GM12891 (cell line): ENCODE results near the gene ITGAD.
A peak's percentile ranks its signal among the peaks of the same experiment; 100 is the strongest.

Experiments used
- DNase-seq: peaks from one replicate; pipeline ENCODE4 v3.0.0; 2011; ENCODE audit warnings: low spot score; ENCODE audit not compliant: insufficient read length
- FAIRE-seq: peaks from 2 replicates; lab custom pipeline; 2011; peaks lifted over from hg19 to GRCh38; lab: Jason Lieb, UNC
- PAX5 ChIP-seq: IDR thresholded peaks from 2 replicates; pipeline ENCODE4 v1.6.1; 2011; ENCODE audit warnings: low read length, moderate library complexity, mild to moderate bottlenecking; ENCODE audit not compliant: insufficient read depth, severe bottlenecking
- POLR2A ChIP-seq: IDR thresholded peaks from 2 replicates; pipeline ENCODE4 v1.6.1; 2011; ENCODE audit warnings: low read depth, low read length, control low read depth
- POLR2AphosphoS5 ChIP-seq: IDR thresholded peaks from 2 replicates; pipeline ENCODE4 v1.6.1; 2011; ENCODE audit warnings: low read depth, low read length, control low read depth
- POU2F2 ChIP-seq: IDR thresholded peaks from 2 replicates; pipeline ENCODE4 v1.6.1; 2011; ENCODE audit warnings: low read depth, mild to moderate bottlenecking, control low read depth, low read length, moderate library complexity
- SPI1 ChIP-seq: IDR thresholded peaks from 2 replicates; pipeline ENCODE4 v1.6.1; 2011; ENCODE audit warnings: low read depth, low read length, control low read depth
- TAF1 ChIP-seq: IDR thresholded peaks from 2 replicates; pipeline ENCODE4 v1.6.1; 2011; ENCODE audit warnings: low read depth, low read length, control low read depth

The ITGAD gene

DNA sequence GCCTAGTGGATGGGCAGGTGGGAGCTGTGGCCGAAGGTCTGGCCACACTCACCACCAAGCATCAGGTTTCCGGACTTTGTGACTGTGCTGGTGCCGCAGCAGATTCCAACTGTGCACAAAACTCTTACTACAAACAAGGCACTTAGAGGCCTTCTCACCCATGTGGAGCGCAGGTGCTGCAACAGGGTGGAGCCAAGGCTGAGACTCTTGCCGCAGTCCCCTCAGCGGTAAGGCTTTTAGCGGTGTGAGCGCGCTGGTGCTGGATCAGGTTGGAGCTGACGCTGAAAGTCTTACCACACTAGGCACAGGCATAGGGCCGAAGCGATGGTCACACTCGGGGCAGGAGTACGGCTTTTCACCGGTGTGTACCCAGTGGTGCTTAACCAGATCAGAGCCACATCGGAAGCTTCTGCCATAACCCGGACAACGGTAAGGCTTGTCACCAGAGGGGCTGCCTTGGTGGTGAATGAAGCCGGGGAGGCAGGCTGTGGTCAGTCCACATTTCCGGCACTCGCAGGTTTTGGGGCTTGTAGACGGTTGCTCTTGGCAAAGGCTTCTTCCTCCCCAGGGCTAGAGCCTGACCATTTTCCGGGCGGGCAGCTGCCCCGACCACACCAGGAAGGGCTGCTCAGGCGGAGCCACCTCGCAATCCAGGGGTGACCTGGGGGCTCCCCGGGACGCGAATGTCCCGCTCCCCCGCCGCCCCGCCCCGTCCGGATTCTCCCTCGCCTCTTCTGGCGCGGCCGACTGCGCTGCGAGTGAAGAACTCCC lies 65.1 kb downstream of the ITGAD start:
- TF ChIP-seq TAF1, result peak; percentile 69
- TF ChIP-seq POU2F2, result peak; percentile 71
- no peak; the same call in 1 of the 2 replicates for TF ChIP-seq POLR2AphosphoS5
- TF ChIP-seq SPI1, result no peak
- TF ChIP-seq POLR2A, result peak; percentile 42; the same call in 1 of the 2 replicates
- TF ChIP-seq PAX5, result no peak
- DNase-seq, result peak; percentile 59
- peak; percentile 51 for FAIRE-seq

DNA sequence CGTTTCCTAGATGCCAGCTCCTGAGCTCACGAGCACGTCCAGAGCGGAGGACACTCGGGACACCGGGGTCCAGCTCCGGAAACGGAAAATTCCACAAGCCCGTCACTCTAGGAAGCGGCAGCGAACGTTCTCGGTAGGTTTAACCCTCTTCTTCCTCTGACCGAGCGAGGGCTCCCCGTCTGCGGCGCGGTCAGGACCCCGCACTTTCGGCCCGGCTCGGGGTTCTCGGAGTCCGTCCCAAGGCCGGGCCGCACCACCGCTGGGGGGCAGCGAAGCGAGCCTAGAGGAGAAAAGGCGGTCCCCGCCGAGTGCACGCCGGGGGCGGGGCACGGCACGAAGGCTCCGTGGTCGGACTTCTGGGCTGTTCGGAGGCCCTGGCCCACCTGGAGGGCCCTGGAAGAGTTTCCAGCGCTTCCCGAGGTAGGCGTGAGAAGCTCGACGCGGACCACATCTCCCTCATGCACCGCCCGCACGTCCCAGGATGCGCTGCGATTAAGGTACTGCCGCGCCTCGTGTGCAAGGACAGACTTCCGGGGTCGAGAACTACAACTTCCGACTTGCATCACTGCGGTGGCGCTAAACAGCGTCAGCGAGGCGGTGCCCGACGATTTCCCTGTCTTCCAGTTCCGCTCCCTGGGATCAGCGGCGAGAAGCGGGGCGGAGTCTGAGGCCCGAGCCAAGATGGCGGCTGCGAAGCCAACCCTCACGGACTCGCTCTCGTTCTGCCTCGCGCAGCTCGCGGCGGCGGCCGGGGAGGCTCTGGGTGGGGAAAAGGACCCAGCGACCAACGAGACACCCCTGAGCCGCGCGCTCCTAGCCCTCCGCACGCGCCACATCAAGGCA lies 65.9 kb downstream of the ITGAD start, which contains the start of gene ARMC5:
TSS of gene ARMC5 (plus strand) at position 658 of the 843 bp plus-strand sequence. CDS start at position 682, 24 bp downstream.
- peak; percentile 79 for DNase-seq
- TF ChIP-seq PAX5 (peak; percentile 49), TAF1 (peak; percentile 91), SPI1 (peak; percentile 83), POLR2A (peak; percentile 88), POLR2AphosphoS5 (peak; percentile 91), POU2F2 (peak; percentile 73; the same call in 1 of the 2 replicates)
- no peak for FAIRE-seq

DNA sequence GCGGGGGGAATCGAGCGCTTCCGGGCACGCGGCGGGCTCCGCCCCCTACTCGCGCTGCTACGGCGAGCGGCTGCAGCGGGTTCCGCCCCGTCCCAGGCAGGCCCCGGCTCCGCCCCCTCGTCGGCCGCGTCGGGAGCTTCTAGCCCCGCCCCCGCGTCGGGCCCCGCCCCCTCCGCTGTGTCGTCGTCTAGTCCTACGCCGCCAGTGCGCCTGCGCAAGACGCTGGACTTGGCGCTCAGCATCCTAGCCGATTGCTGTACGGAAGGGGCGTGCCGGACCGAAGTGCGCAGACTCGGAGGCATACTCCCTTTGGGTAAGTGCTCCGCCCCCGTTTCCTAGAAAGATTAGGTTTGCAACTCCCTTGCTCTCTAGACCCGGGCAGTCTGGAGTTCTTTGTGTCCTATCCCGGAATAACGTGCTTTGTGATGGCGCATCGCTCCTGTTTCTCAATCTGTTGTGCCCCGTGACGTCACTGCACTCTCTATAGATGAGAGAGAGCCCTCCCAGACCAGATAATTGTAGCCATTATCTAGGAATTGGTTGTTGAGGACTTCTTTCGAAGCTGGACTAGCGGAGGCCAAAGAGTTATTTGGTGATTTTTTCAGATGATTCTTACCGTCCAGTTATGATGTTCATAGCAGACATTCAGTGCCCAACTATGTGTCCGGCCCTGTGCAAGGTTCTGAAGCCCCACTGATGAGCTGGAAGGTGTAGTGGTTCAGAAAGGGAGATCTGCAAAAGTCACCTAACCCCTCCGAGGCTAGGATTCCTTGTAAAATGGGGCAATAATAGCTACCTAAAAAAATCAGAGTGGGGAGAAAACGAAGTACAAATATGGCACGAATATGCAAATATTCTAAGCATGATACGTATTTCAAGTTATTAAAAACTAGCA lies 66.8 kb downstream of the ITGAD start:
- DNase-seq (peak; percentile 88), FAIRE-seq (peak; percentile 97)
- TF ChIP-seq SPI1, result no peak
- TF ChIP-seq TAF1, result no peak
- no peak for TF ChIP-seq PAX5
- TF ChIP-seq POLR2AphosphoS5, result peak; percentile 31; the same call in 1 of the 2 replicates
- no peak for TF ChIP-seq POU2F2
- TF ChIP-seq POLR2A, result no peak

DNA sequence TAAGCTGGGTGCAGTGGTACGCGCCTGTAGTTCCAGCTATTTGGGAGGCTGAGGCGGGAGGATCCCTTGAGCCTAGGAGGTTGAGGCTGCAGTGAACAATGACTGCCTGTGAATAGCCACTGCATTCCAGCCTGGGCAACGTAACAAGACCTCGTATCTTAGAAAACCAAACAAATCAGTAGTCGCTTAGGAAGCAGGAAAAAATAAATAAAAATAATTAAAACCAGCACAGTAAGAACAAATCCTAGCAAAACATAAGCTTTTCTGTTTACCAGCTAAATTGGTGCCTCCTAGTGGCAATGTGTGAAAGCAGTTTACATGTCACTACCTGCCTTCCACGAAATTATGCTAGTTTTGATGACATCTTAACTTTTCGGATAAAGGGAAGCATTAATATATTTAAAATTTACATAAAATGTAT lies 67.5 kb downstream of the ITGAD start:
- FAIRE-seq (peak; percentile 28), DNase-seq (no peak)
- TF ChIP-seq POU2F2 (no peak), POLR2A (no peak), TAF1 (no peak), POLR2AphosphoS5 (no peak), PAX5 (no peak), SPI1 (no peak)

DNA sequence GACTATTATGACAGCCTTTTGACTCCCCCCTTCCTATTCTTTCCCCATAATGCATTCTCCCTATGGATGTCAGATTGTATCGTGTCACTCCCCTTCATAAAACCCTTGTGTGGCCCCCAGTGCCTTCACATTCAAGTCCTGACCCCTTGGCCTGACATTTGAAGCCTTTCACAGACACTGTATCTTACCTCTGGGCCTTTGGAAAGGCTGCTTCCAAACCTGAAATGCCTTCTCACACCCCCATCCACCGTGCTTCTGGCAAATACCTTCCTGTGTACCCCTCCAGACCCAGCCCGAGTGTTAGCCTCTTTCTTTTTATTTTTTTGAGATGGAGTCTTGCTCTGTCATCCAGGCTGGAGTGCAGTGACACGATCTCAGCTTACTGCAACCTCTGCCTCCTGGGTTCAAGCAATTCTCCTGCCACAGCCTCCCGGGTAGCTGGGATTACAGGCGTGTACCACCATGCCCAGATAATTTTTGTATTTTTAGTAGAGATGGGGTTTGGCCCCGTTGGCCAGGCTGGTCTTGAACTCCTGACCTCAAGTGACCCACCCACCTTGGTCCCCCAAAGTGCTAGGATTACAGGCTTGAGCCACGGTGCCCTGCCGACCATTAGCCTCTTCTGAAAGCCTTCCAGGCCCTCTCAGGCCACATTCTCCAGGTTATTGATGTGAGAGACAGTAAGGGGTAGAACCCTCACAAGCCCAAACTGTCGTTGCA lies 68.2 kb downstream of the ITGAD start:
- no peak for DNase-seq
- FAIRE-seq, result no peak
- no peak for TF ChIP-seq POLR2A
- TF ChIP-seq POU2F2, result no peak
- no peak for TF ChIP-seq TAF1
- TF ChIP-seq POLR2AphosphoS5, result no peak
- no peak for TF ChIP-seq SPI1
- no peak for TF ChIP-seq PAX5

DNA sequence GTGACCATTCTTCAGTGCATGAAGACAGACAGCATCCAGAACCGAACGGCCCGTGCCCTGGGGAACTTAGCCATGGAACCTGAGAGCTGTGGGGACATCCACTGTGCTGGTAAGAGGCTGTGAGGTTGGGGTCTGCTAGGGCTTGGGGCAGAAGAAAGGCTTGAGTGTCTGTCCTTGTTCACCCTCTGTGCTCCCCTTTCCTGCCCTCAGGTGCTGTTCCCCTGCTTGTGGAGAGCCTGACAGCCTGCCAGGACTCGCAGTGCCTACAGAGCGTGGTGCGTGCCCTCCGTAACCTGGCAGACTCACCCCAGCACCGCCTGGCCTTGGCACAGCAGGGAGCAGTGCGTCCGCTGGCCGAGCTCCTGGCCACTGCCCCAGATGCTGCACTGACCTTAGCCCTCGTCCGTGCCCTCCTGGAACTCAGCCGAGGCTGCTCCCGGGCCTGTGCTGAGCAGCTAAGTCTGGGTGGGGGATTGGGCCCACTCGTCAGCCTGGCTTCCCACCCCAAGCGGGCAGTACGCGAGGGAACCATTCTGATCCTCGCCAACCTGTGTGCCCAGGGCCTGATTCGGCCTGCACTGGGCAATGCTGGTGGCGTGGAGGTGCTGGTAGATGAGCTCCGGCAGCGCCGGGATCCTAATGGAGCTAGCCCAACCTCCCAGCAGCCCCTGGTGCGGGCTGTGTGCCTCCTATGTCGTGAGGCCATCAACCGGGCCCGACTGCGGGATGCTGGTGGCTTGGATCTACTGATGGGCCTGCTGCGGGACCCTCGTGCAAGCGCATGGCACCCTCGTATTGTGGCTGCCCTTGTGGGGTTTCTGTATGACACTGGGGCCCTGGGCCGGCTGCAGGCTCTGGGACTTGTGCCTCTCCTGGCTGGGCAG lies 69.0 kb downstream of the ITGAD start:
- TF ChIP-seq SPI1 (no peak), POU2F2 (no peak), POLR2A (no peak), TAF1 (no peak), POLR2AphosphoS5 (no peak), PAX5 (no peak)
- no peak for FAIRE-seq
- no peak for DNase-seq

DNA sequence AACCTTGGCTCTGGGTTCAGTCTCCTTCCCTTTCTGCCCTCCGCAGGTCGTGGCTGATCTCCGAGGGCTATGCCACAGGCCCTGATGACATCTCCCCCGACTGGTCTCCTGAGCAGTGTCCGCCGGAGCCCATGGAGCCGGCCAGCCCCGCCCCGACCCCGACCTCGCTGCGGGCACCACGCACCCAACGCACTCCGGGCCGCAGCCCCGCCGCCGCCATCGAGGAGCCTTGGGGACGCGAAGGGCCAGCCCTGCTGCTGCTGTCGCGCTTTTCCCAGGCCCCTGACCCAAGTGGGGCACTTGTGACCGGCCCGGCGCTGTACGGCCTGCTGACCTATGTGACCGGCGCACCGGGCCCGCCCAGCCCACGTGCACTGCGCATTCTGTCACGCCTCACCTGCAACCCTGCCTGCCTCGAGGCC lies 71.2 kb downstream of the ITGAD start:
- DNase-seq, result no peak
- TF ChIP-seq POLR2A (no peak), SPI1 (no peak), POLR2AphosphoS5 (no peak), POU2F2 (no peak), PAX5 (no peak), TAF1 (no peak)
- FAIRE-seq, result no peak
